GOT3 (cell line): Measurements from ENCODE around the gene KDM3B.
A peak's percentile ranks its signal among the peaks of the same experiment; 100 is the strongest.

Experiments
- DNase-seq: peaks from one replicate; lab custom pipeline; 2025; ENCODE audit warnings: mixed read lengths; lab: John Stamatoyannopoulos, UW

KDM3B gene

GRCh38 chr5:138346889-138347288 is 5.6 kb upstream of the KDM3B start:
- DNase-seq: no peak

GRCh38 chr5:138349852-138350562 is 2.5 kb upstream of the KDM3B start:
- DNase-seq: no peak

- no peak for DNase-seq
These were observed 2.0 kb upstream of the KDM3B start for GRCh38 chr5:138350563-138350890.

GRCh38 chr5:138351056-138351455 is 1.4 kb upstream of the KDM3B start:
- DNase-seq: no peak

GRCh38 chr5:138351517-138351916 is 968 bp upstream of the KDM3B start:
- no peak for DNase-seq

- DNase-seq: no peak
These were observed 456 bp downstream of the KDM3B start for GRCh38 chr5:138352722-138353559.

- DNase-seq: no peak
These were observed 1.1 kb downstream of the KDM3B start for GRCh38 chr5:138353560-138354080.

- no peak for DNase-seq
These were observed 1.9 kb downstream of the KDM3B start for GRCh38 chr5:138354387-138354786.

- DNase-seq: peak; percentile 14
These were observed 2.5 kb downstream of the KDM3B start for GRCh38 chr5:138354926-138355378.

GRCh38 chr5:138359621-138360020 is 7.1 kb downstream of the KDM3B start:
- DNase-seq: no peak

- no peak for DNase-seq
These were observed 8.5 kb downstream of the KDM3B start for GRCh38 chr5:138360941-138361452.

- DNase-seq: no peak
These were observed 12.1 kb downstream of the KDM3B start for GRCh38 chr5:138364576-138364975.

- DNase-seq: no peak
These were observed 14.3 kb downstream of the KDM3B start for GRCh38 chr5:138366632-138367382.

GRCh38 chr5:138369261-138369660 is 16.8 kb downstream of the KDM3B start:
- no peak for DNase-seq

GRCh38 chr5:138369706-138370105 is 17.2 kb downstream of the KDM3B start:
- no peak for DNase-seq

- no peak for DNase-seq
These were observed 18.1 kb downstream of the KDM3B start for GRCh38 chr5:138370537-138370936.

GRCh38 chr5:138371454-138371853 is 19.0 kb downstream of the KDM3B start:
- no peak for DNase-seq

GRCh38 chr5:138372225-138372624 is 19.7 kb downstream of the KDM3B start:
- DNase-seq: no peak

GRCh38 chr5:138372653-138373052 is 20.2 kb downstream of the KDM3B start:
- DNase-seq: no peak

- DNase-seq: no peak
These were observed 29.9 kb downstream of the KDM3B start for GRCh38 chr5:138382347-138382746.

GRCh38 chr5:138385660-138386059 is 33.2 kb downstream of the KDM3B start:
- DNase-seq: no peak

- no peak for DNase-seq
These were observed 33.8 kb downstream of the KDM3B start for GRCh38 chr5:138386290-138386689.
